Urothelium cell line (cell line): ENCODE data around the gene GPC6.

Experiments used
- DNase-seq: peaks from one replicate; pipeline ENCODE4 v3.0.0; 2011; ENCODE audit warnings: low spot score, mixed read lengths
- FAIRE-seq: peaks from 2 replicates; lab custom pipeline; 2011; peaks lifted over from hg19 to GRCh38; lab: Jason Lieb, UNC

Gene GPC6

GRCh38 chr13:93723316-93723715, 496.7 kb downstream of the GPC6 start:
- DNase-seq (no peak), FAIRE-seq (no peak)

GRCh38 chr13:93724187-93724586, 497.6 kb downstream of the GPC6 start:
- no peak for FAIRE-seq
- no peak for DNase-seq

DNA sequence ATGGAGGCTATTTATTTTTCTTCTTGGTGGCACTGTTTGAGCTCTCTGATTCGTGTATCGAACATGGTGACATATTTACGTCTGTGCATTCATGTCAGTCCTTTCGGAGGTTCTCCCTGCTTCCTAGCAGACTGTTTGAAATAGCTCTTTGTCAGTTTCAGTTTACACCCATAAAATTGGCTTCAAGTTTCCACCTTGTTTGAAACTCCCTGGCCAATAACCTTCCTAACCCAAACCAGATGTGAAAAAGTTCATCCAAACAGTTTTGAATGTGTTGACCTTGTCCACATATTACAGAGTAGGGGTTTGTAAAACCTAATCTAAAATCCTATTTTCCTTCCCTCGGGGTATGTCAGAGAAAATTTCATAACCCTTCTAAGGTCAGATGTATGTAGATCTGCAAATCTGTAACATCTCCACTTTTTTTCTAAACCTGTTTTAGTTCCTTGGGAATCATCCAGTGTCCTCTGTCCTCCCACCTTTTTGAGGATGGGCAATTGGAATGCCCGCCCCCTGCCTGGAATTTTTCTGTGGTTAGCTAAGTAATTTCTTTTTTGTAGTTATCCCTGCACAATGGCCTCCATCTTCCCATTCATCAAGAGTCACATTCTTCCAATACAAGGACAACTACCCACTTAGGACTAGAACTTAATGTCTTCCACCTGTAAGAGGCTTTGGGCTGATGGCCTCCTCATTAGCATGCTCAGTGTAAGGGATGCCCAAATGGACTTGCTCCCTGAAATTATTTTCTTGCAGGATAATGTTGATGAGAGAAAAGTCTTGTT, 499.8 kb downstream of the GPC6 start:
- no peak for FAIRE-seq

GRCh38 chr13:93727211-93728141, 500.9 kb downstream of the GPC6 start:
- FAIRE-seq = no peak
- peak; percentile 6 for DNase-seq

More for the DNA sequence above, 499.8 kb downstream of the GPC6 start:
- no peak for DNase-seq

GRCh38 chr13:93729383-93729782, 502.8 kb downstream of the GPC6 start:
- DNase-seq (no peak), FAIRE-seq (no peak)

DNA sequence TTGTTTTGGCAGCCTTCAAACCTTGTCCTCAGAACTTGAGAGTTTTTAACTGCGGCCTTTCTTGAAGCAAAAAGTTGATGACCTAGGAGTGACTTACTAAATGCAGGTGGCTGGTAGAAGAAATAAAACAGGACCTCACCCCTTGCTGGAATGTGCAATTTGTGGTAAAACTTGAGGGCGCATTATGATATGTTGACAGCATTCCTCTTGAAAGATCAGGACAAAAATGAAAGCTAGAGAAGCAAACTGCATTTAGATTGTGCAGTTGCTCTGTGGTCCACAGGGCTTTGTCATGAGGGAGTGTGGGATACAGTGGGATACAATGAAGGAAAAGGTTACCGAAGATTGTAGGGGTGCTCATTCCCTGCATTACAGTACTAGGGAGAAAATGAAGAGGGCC, 504.2 kb downstream of the GPC6 start:
- FAIRE-seq (no peak), DNase-seq (peak; percentile 33)

GRCh38 chr13:93732186-93732585, 505.6 kb downstream of the GPC6 start:
- FAIRE-seq (no peak), DNase-seq (no peak)

- no peak for FAIRE-seq
- DNase-seq = no peak
These were observed 509.5 kb downstream of the GPC6 start for GRCh38 chr13:93736081-93736480.

- DNase-seq = no peak
- FAIRE-seq = no peak
These were observed 510.3 kb downstream of the GPC6 start for GRCh38 chr13:93736909-93737308.

- no peak for DNase-seq
- no peak for FAIRE-seq
These were observed 513.7 kb downstream of the GPC6 start for GRCh38 chr13:93740334-93740733.

- DNase-seq = no peak
- no peak for FAIRE-seq
These were observed 517.4 kb downstream of the GPC6 start for GRCh38 chr13:93744033-93744432.

DNA sequence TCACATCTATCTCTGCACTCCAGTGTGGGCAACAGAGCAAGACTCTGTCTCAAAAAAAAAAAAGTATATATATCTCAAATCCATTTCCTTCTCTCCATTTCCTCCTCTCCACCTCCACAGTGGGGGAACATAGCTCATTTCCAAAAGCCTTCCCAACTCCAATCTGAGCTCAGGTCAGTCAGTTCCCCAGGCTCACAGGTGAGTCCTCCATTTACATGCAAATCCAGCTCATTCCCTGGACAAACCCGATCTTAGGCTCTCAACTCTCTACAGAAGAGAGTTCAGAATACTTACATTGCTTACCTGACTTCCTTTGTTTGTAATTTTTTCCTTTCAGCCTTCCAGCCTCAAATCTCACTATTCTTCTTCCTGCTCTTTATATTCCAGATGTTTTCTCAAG, 518.3 kb downstream of the GPC6 start:
- FAIRE-seq (no peak), DNase-seq (no peak)

DNA sequence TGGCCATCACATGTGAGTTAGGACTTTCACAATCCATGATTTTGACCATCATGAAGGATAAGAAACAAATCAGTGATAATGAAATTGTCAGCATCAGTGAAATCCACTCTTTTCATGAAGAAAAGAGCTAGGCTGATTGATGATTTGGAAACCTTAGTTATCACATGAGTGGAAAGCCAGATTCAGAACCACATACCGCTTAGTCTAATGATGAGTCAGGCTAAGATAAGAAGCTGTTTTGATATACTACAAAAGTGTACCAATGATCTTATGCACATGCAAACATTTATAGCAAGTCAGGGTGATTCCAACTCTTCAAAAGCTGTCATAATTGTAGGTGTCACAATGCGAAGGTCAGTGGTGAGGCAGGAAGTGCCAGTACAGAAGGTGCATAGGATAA, 519.3 kb downstream of the GPC6 start:
- DNase-seq (no peak), FAIRE-seq (no peak)

- no peak for FAIRE-seq
These were observed 520.0 kb downstream of the GPC6 start for GRCh38 chr13:93746589-93746988.

GRCh38 chr13:93750676-93751075, 524.1 kb downstream of the GPC6 start:
- FAIRE-seq (no peak), DNase-seq (no peak)

More at GRCh38 chr13:93746589-93746988, 520.0 kb downstream of the GPC6 start:
- DNase-seq = no peak

DNA sequence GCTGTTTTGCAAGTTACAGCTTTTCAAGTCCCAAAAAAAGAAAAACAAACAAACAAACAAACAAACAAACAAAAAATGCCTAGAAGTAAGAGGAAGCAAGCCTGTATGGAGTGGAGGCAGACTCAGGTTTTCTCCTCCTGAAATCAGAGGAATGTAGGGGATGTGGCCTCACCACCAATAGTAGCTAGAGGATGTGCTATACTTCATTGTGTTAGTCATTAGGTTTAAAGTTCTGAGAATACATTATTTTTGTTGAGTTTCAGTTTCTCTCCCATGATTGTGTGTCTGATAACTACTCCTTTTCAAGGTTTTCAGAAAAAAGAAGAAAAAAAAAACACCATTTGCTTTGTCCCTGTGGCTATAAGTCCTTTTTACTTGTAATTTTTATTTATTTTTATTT, 524.5 kb downstream of the GPC6 start:
- DNase-seq (no peak), FAIRE-seq (no peak)

- FAIRE-seq (no peak), DNase-seq (no peak)
These were observed 525.9 kb downstream of the GPC6 start for GRCh38 chr13:93752541-93752940.

- no peak for FAIRE-seq
These were observed 527.0 kb downstream of the GPC6 start for GRCh38 chr13:93753639-93754038.

GRCh38 chr13:93755341-93755740, 528.7 kb downstream of the GPC6 start:
- FAIRE-seq (no peak), DNase-seq (no peak)

More at GRCh38 chr13:93753639-93754038, 527.0 kb downstream of the GPC6 start:
- DNase-seq = no peak

DNA sequence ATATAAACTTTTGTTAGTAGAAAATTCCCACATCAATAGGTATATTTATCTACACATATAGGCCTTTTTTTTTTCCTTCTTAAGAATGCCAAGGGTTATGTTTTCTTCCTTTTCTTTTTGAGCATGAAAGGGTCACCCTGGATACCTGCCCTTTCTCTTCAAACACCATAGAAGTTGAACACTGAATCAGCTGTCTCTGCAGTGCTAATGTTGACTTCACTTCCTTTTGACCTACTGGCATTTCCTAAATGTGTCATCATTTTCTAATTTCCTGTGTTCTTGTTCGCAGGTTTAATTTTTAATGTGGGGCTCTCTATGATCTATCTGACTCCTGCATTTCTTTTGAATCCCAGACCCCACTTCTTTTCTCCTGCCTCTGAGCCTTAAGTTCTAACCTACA, 532.0 kb downstream of the GPC6 start:
- DNase-seq (no peak), FAIRE-seq (no peak)

DNA sequence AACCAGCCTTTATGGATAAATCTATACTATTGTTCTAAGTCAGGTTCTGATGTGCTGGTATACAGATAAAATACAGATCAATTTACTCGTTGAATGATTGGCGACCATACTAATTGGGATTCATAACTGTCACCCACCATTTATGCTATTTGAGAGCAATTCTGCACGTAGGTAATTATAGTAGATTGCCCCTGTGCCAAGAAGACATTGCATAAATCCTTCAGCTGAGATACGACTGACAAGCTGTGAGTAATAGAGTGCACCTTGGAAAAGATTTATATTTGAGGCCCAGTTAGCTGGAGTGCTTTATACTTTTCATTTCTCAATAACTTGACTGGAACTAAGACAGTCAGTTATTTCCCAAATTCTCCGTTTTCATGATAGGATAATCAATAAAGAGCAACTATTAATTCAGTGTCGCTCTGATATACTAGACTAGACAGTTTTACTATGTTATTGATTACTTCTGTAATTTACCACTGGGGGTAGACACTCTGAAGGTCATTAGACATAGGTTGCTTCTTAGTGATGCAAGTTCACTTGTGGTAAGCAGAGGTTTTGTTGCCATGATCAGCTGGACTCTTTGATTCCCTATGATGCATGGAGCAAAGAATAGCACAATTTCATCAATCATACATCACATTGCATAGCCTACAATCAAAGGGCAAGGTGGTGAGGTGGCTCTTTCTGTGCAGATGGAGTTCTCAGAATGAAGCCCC, 536.3 kb downstream of the GPC6 start:
- FAIRE-seq = no peak
- no peak for DNase-seq
